Ramos (cell line): ENCODE results near the gene MAP7D3.
"Not testable (repeated sequence)": the region's sequence is repeated elsewhere in the genome, so short reads cannot be mapped to it uniquely, and the experiment has no call there.

Experiments used
- in situ Hi-C: fragments of 300-500 bp; cut with MboI; formaldehyde crosslinking; loops from one replicate; pipeline ENCODE4 v1.14.3; 2022; ENCODE audit warnings: low sequenced_read_pairs; ENCODE audit not compliant: unreplicated experiment

The MAP7D3 gene, protein sequence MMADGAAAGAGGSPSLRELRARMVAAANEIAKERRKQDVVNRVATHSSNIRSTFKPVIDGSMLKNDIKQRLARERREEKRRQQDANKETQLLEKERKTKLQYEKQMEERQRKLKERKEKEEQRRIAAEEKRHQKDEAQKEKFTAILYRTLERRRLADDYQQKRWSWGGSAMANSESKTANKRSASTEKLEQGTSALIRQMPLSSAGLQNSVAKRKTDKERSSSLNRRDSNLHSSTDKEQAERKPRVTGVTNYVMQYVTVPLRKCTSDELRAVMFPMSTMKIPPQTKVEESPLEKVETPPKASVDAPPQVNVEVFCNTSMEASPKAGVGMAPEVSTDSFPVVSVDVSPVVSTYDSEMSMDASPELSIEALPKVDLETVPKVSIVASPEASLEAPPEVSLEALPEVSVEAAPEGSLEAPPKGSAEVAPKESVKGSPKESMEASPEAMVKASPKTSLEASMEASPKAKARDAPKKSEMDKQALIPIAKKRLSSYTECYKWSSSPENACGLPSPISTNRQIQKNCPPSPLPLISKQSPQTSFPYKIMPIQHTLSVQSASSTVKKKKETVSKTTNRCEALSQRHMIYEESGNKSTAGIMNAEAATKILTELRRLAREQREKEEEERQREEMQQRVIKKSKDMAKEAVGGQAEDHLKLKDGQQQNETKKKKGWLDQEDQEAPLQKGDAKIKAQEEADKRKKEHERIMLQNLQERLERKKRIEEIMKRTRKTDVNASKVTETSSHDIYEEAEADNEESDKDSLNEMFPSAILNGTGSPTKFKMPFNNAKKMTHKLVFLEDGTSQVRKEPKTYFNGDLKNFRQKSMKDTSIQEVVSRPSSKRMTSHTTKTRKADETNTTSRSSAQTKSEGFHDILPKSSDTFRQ

DNA sequence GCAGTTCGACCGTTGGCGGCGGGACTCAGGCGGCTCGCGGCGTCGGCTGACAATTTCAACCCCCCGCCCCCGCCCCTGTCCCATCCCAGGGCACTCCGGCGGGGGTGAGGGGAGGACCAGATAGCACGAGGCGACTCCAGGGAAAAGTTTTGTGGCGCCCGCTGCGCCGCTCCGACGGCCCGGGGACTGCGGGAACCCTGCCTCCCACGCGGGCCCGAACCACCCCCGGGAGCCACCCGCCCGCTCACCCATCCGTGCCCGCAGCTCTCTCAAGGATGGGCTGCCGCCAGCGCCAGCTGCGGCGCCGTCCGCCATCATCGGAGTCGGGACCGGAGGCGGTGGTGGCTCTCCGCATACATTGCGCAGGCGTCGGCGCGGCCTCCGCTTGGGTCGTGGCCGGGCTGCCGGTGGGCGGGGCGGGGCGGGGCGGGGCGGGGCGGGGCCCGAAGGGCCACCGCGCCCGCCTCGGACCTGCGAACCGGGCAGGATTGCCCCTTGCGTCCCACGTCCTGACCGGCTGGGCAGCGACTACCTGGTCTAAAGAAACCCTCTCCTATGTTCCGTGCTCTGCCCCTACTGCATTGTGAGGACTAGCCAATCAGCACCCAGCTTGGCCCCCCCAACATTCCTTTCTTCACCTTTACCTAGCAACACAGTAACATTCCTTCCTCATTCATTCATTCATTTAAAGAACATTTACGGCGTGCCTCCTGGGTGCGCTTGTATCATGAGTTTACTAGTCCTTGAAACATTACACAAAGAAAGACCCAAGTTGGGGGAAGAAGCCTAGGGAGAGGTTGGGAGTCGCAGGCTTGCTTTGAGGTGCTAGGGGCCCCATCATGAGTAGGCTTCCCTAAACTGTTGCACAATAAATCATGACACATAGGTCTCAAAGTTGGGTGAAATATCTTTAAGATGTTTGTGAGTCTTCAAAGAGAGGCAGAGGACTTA lies at the start of gene MAP7D3:
Gene MAP7D3, minus strand, starts transcription at position 360 of the 951 bp plus-strand sequence. Its CDS starts 42 bp downstream, at position 318.
- in situ Hi-C loops, result no loop called here

DNA sequence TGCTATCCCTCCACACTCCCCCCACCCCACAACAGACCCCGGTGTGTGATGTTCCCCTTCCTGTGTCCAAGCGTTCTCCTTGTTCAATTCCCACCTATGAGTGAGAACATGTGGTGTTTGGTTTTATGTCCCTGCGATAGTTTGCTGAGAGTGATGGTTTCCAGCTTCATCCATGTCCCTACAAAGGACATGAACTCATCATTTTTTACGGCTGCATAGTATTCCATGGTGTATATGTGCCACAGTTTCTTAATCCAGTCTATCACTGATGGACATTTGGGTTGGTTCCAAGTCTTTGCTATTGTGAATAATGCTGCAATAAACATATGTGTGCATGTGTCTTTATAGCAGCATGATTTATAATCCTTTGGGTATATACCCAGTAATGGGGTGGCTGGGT lies 49.5 kb upstream of the MAP7D3 start, which contains the start of gene ADGRG4:
Gene ADGRG4, plus strand, starts transcription at position 243 of the 400 bp plus-strand sequence. CDS start 7,815 bp downstream, outside the sequence.
- in situ Hi-C loops, result not testable (repeated sequence)

DNA sequence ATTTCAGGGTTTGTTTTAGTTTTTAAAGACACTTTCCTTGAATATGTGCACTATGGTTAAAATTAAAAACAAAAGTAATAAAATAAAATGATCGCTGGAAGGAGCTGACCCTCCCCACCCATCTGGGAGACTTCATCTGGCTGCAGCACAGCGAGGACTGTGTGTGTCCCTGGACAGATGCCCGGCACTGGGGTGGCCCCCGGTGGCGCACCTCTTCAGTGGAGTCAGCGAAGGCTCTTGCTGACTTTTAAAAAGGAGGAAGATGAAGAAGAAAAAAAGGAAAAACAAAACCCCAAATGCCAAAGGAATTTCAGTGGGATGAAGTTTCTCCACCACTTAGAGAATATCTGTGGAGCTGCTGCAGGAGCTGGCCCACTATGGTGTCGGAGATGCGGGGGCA lies 44.2 kb upstream of the MAP7D3 start:
- in situ Hi-C loops, result no loop called here

DNA sequence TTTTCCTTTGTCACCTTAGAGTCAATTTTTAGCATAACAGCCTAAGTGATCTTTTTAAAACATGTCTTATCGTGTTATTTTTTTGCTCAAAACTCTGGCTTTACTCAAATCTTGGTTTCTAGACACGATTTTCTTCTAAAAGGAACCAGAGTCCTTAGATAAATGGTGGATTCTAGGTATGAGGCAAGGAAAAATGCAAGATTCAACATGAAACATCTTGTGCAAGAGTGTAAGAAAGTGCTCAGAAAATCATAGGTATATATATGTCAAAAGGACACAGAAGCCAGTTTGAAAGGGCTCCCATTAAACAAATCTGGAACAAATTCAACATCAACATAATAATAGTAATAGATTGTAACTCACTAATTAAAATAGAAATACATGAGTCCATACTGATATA lies 41.5 kb upstream of the MAP7D3 start:
- in situ Hi-C loops, result no loop called here

- in situ Hi-C loops, result no loop called here
Observed at GRCh38 chrX:136291824-136292223, 40.6 kb upstream of the MAP7D3 start.

DNA sequence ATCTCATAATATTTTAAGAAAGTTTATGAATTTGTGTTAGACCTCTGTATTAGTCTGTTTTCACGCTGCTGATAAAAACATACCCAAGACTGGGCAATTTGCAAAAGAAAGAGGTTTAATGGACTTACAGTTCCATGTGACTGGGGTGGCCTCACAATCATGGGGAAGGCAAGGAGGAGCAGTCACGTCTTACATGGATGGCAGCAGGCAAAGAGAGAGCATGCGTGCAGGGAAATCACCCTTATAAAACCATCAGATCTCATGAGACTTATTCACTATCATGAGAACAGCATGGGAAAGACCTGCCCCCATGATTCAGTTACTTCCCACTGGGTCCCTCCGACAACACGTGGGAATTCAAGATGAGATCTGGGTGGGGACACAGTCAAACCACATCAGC lies 35.2 kb upstream of the MAP7D3 start:
- in situ Hi-C loops, result not testable (repeated sequence)

- in situ Hi-C loops, result no loop called here
Observed at GRCh38 chrX:136275553-136275952, 24.4 kb upstream of the MAP7D3 start.

DNA sequence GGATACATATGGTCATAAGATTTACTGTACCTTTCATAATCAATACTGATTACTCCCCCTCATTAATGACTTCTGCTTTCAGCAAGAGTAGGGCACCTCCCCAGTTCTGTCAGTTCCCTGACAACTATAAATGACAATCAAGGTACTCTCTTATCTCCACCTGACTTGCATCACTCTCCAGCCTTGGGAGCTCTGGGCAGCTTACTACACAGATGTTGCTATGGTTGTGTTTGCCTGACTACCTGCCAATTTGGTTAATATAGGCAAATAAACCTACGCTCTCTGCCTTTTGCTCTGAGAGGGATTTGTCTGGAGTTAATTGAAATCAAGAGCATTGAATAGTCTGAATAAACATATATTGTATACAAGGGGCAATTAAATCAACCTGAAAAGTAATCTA lies 22.8 kb upstream of the MAP7D3 start:
- in situ Hi-C loops, result no loop called here

DNA sequence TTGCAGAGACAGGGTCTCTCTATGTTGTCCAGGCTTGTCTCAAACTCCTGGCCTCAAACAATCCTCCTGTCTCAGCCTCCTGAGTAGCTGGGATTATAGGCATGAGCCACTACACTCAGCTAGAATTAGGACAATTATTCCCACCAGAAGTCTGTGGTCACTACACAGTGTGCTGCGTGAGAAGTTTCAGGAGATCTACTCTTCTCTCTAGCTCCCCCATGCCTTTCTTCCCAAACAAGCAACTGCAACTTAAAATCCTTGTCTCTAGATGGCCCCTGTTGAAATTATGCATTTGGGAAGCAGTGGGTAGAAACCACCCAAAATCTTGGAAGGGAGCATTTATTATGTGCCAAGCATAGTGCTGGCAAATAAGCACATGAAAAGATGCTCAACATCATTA lies 21.1 kb upstream of the MAP7D3 start:
- in situ Hi-C loops, result no loop called here

DNA sequence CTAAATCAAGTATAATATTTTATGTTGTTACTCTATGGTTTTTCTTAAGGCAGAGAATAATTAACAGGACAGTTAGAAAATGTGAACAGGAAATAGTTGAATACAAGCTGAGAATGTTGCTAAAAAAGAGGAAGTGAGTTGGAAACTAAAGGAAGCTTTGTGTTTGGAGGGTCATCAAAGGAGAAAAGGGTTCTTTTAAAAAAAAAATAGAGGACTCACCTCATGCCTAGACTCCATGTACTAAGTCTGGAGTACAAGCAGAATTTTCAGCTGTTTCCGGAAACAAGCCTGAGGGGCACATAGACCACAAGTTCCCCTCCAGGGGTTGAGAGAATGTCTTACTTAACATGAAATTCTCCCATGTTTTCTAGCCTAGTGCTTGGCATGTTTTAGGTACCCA lies 20.1 kb upstream of the MAP7D3 start:
- in situ Hi-C loops, result no loop called here

GRCh38 chrX:136269921-136270320 lies 18.7 kb upstream of the MAP7D3 start:
- in situ Hi-C loops, result no loop called here

GRCh38 chrX:136268051-136269048 lies 17.1 kb upstream of the MAP7D3 start:
- in situ Hi-C loops, result no loop called here

DNA sequence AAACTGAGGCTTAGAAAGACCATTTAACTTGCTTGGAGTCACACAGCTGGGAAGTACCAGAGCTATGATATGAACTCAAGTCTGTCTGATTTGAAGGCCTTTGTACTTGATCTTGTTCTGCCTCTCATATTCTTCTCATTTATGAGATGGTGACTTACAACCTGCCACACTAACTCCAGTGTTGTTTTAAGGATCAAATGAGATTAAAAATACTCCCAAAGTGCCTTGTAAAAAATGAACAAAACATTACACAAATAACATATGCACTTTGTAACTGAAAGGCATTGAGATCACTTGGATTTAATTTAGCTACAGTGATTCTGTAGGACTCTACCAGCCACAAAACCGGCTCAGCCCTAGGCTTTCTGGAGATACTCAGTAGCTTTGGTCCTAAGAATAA lies 15.6 kb upstream of the MAP7D3 start:
- in situ Hi-C loops, result no loop called here

DNA sequence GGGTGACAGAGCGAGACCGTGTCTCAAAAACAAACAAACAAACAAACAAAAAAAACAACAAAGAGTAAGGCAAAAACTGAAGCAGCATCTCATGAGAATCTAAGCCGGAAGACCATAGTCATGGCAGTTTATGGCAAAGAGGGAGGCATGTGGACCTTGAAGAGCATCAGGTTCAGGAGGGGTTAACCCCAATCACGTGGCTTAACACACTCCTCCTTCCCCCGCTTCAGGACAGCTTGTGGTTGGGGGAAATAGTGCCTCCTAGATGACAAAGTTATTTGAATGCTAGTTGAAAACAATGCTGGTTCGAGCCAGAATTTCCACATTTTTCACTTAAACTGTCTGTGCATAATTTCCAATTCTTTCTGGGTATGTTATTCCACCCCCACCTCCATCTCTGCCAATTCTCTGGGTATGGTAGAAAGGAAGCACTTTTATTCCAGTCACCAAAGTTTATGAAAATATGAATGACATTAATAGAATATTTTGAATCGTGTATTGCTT lies 11.7 kb upstream of the MAP7D3 start:
- in situ Hi-C loops, result no loop called here

GRCh38 chrX:136262243-136262642 lies 11.0 kb upstream of the MAP7D3 start:
- in situ Hi-C loops, result no loop called here

DNA sequence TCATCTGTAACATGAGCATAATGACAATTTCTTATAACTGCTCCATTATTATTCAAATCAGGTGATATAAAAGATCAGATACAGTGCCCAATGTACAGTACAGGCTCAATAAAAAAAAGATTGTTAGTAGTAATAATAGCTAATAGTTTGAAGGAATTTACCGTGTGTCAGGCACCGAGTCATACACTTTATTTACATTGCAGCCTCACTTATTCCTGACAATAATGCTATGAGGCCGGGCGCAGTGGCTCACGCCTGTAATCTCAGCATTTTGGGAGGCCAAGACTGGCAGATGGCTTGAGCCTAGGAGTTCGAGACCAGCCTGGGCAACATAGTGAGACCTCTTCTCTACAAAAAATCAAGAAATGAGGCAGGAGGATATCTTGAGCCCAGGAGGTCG lies 10.1 kb upstream of the MAP7D3 start:
- in situ Hi-C loops, result no loop called here

GRCh38 chrX:136260776-136261175 lies 9.6 kb upstream of the MAP7D3 start:
- in situ Hi-C loops, result no loop called here

- in situ Hi-C loops, result no loop called here
Observed at GRCh38 chrX:136259543-136259942, 8.3 kb upstream of the MAP7D3 start.

- in situ Hi-C loops, result no loop called here
Observed at GRCh38 chrX:136258951-136259350, 7.8 kb upstream of the MAP7D3 start.
